ENCODE data around the gene ARHGAP44. TPM values are rescaled to one million over a fixed set of nuclear protein-coding genes. Genes with fewer than 3 reads are reported as not detected.

Gene ARHGAP44
- total and polyA plus RNA-seq, 4 donors: 0.14 to 1.3 (median 0.42) TPM

DNA sequence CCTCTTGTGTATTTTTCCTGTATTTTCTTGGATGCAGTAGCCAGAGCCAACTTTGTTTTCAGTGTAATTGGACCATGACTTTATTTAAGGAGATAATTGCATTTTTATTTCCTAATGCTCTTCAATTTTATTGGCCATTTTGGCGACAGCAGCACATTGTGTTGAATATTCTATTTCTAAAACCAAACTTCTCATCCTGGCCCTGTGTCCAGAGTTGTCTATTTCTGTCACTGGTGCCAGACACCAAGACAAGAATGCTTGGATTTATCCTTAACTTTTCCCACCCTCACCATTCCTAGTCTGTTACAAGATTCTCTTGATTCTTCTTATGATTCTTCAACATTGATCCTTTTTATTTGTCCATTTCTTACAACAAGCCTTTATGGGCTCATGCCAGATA, 37.1 kb downstream of the ARHGAP44 start:
- Histone ChIP-seq H3K4me3 (ENCODE audit: low read depth in 1 of 3, low read length in 3 of 3) (no peak overlapping the region), H3K9ac (ENCODE audit: low read depth in 1 of 2, low read length in 2 of 2) (no peak overlapping the region), H3K36me3 (ENCODE audit: control insufficient read depth in 4 of 4, insufficient read depth in 3 of 4, low read depth in 1 of 4, low read length in 3 of 4) (no peaks in the 10 kb centered on the region), H3K9me3 (ENCODE audit: control insufficient read depth in 4 of 4, low read length in 3 of 4) (peaks cover under 1 to 13% (median 1%) of the 10 kb centered on the region in 4 donors), H3K27me3 (ENCODE audit: control insufficient read depth in 4 of 4, insufficient read depth in 4 of 4, low read length in 3 of 4) (no peaks in the 10 kb centered on the region), H3K27ac (ENCODE audit: low read depth in 1 of 2, low read length in 2 of 2) (no peak overlapping the region), H3K4me1 (ENCODE audit: control insufficient read depth in 4 of 4, insufficient read depth in 4 of 4, low read length in 3 of 4) (no peaks in the 10 kb centered on the region)
- no peak for DNase-seq (ENCODE audit: low spot score)
- 71% methylated on average over 1 of the region's 1 CpG for WGBS
- TF ChIP-seq FOXA2 (IDR thresholded peaks at IDR 0.05): no peak
- no peak for TF ChIP-seq HNF4G (IDR thresholded peaks at IDR 0.05)
- TF ChIP-seq, protein P1, sequence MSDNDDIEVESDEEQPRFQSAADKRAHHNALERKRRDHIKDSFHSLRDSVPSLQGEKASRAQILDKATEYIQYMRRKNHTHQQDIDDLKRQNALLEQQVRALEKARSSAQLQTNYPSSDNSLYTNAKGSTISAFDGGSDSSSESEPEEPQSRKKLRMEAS (IDR thresholded peaks at IDR 0.05): no peak
- TF ChIP-seq, protein P2, sequence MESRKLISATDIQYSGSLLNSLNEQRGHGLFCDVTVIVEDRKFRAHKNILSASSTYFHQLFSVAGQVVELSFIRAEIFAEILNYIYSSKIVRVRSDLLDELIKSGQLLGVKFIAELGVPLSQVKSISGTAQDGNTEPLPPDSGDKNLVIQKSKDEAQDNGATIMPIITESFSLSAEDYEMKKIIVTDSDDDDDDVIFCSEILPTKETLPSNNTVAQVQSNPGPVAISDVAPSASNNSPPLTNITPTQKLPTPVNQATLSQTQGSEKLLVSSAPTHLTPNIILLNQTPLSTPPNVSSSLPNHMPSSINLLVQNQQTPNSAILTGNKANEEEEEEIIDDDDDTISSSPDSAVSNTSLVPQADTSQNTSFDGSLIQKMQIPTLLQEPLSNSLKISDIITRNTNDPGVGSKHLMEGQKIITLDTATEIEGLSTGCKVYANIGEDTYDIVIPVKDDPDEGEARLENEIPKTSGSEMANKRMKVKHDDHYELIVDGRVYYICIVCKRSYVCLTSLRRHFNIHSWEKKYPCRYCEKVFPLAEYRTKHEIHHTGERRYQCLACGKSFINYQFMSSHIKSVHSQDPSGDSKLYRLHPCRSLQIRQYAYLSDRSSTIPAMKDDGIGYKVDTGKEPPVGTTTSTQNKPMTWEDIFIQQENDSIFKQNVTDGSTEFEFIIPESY (IDR thresholded peaks at IDR 0.05): no peak
- TF ChIP-seq FOXA1 (IDR thresholded peaks at IDR 0.05): no peak
- TF ChIP-seq, protein P3, sequence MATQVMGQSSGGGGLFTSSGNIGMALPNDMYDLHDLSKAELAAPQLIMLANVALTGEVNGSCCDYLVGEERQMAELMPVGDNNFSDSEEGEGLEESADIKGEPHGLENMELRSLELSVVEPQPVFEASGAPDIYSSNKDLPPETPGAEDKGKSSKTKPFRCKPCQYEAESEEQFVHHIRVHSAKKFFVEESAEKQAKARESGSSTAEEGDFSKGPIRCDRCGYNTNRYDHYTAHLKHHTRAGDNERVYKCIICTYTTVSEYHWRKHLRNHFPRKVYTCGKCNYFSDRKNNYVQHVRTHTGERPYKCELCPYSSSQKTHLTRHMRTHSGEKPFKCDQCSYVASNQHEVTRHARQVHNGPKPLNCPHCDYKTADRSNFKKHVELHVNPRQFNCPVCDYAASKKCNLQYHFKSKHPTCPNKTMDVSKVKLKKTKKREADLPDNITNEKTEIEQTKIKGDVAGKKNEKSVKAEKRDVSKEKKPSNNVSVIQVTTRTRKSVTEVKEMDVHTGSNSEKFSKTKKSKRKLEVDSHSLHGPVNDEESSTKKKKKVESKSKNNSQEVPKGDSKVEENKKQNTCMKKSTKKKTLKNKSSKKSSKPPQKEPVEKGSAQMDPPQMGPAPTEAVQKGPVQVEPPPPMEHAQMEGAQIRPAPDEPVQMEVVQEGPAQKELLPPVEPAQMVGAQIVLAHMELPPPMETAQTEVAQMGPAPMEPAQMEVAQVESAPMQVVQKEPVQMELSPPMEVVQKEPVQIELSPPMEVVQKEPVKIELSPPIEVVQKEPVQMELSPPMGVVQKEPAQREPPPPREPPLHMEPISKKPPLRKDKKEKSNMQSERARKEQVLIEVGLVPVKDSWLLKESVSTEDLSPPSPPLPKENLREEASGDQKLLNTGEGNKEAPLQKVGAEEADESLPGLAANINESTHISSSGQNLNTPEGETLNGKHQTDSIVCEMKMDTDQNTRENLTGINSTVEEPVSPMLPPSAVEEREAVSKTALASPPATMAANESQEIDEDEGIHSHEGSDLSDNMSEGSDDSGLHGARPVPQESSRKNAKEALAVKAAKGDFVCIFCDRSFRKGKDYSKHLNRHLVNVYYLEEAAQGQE (IDR thresholded peaks at IDR 0.05): no peak
- no peak for TF ChIP-seq JUND (IDR thresholded peaks at IDR 0.05)
- TF ChIP-seq, protein P4, sequence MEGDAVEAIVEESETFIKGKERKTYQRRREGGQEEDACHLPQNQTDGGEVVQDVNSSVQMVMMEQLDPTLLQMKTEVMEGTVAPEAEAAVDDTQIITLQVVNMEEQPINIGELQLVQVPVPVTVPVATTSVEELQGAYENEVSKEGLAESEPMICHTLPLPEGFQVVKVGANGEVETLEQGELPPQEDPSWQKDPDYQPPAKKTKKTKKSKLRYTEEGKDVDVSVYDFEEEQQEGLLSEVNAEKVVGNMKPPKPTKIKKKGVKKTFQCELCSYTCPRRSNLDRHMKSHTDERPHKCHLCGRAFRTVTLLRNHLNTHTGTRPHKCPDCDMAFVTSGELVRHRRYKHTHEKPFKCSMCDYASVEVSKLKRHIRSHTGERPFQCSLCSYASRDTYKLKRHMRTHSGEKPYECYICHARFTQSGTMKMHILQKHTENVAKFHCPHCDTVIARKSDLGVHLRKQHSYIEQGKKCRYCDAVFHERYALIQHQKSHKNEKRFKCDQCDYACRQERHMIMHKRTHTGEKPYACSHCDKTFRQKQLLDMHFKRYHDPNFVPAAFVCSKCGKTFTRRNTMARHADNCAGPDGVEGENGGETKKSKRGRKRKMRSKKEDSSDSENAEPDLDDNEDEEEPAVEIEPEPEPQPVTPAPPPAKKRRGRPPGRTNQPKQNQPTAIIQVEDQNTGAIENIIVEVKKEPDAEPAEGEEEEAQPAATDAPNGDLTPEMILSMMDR (IDR thresholded peaks at IDR 0.05; ENCODE audit: low read depth, low read length, missing input control): no peak
- no peak for TF ChIP-seq NR2F2 (IDR thresholded peaks at IDR 0.05)
- TF ChIP-seq YY1 (IDR thresholded peaks at IDR 0.05): no peak
- TF ChIP-seq, protein P5, sequence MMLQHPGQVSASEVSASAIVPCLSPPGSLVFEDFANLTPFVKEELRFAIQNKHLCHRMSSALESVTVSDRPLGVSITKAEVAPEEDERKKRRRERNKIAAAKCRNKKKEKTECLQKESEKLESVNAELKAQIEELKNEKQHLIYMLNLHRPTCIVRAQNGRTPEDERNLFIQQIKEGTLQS (IDR thresholded peaks at IDR 0.05): no peak
- TF ChIP-seq RAD21 (IDR thresholded peaks at IDR 0.05): no peak

DNA sequence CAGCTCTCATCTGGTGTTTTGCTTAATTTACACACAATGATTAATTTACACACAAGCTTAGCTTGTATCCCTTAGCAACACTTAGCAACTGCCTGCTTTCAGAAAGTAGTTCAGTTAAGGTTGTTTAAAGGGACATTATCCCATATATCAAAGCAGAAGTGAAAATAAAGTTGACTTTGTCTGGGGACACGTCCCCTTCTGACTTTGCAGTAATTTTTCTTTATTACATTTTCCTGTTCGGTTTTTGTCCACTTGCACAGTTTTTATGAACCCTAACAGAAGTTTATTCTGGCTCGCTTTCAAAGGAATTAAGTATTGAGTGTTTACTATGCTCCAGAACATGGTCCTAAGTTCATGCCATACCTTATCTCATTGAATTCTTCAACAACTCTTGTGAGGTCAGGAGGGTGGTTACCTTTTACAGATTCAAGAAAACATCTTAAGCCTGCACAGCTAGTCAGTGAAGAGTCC, 41.5 kb downstream of the ARHGAP44 start:
- DNase-seq (ENCODE audit: low spot score): no peak
- 61% methylated on average over 3 of the region's 3 CpGs for WGBS
- H3K36me3 ChIP-seq (ENCODE audit: control insufficient read depth in 4 of 4, insufficient read depth in 3 of 4, low read depth in 1 of 4, low read length in 3 of 4): no peaks in the 10 kb centered on the region
- no peak overlapping the region for H3K27ac ChIP-seq (ENCODE audit: low read depth in 1 of 2, low read length in 2 of 2)
- no peak overlapping the region for H3K4me3 ChIP-seq (ENCODE audit: low read depth in 1 of 3, low read length in 3 of 3)
- no peak overlapping the region for H3K9ac ChIP-seq (ENCODE audit: low read depth in 1 of 2, low read length in 2 of 2)
- H3K27me3 ChIP-seq (ENCODE audit: control insufficient read depth in 4 of 4, insufficient read depth in 4 of 4, low read length in 3 of 4): no peaks in the 10 kb centered on the region
- TF ChIP-seq, protein P1 (IDR thresholded peaks at IDR 0.05): no peak
- no peak for TF ChIP-seq GABPA (IDR thresholded peaks at IDR 0.05 in 1 of 2, conservative IDR thresholded peaks at IDR 0.05 in 1 of 2)
- TF ChIP-seq TAF1 (conservative IDR thresholded peaks at IDR 0.05): no peak
- no peak for TF ChIP-seq YY1 (IDR thresholded peaks at IDR 0.05)
- H3K4me1 ChIP-seq (ENCODE audit: control insufficient read depth in 4 of 4, insufficient read depth in 4 of 4, low read length in 3 of 4): no peaks in the 10 kb centered on the region
- H3K9me3 ChIP-seq (ENCODE audit: control insufficient read depth in 4 of 4, low read length in 3 of 4): peaks cover 6 to 31% (median 15%) of the 10 kb centered on the region in 4 donors
